Measurements from ENCODE around the gene ETV5. TPM values are rescaled to one million over a fixed set of nuclear protein-coding genes. Genes with fewer than 3 reads are reported as not detected.

The ETV5 gene
- total RNA-seq, 1 donor from 2014 or later: 42.2 TPM

DNA sequence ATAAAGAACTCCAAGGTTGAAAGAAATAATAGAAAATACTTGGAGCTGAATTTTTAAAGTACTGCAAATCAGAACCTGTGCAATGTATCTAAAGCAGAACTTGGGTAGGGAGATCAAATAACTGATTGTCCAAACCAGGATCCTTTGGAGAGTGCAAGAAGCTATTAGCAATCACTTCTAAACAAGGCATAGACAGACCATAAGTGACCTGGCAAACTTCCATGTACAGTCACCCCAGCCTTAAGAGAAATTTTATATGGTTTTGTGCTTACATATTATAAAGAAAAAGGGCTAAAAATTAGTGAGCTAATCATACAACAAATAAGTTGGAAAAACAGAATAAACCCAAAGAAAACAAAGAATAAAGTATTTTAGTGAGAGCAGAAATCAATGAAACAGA lies 35.2 kb downstream of the ETV5 start:
- Mint-ChIP-seq H3K27ac (no peak overlapping the region), H3K36me3 (peaks cover 31% of the 10 kb centered on the region), H3K4me3 (no peak overlapping the region), H3K27me3 (no peaks in the 10 kb centered on the region), H3K9me3 (peaks cover 9% of the 10 kb centered on the region), H3K4me1 (ENCODE audit: unreplicated experiment) (peaks cover 16% of the 10 kb centered on the region)
- TF ChIP-seq, protein P1, sequence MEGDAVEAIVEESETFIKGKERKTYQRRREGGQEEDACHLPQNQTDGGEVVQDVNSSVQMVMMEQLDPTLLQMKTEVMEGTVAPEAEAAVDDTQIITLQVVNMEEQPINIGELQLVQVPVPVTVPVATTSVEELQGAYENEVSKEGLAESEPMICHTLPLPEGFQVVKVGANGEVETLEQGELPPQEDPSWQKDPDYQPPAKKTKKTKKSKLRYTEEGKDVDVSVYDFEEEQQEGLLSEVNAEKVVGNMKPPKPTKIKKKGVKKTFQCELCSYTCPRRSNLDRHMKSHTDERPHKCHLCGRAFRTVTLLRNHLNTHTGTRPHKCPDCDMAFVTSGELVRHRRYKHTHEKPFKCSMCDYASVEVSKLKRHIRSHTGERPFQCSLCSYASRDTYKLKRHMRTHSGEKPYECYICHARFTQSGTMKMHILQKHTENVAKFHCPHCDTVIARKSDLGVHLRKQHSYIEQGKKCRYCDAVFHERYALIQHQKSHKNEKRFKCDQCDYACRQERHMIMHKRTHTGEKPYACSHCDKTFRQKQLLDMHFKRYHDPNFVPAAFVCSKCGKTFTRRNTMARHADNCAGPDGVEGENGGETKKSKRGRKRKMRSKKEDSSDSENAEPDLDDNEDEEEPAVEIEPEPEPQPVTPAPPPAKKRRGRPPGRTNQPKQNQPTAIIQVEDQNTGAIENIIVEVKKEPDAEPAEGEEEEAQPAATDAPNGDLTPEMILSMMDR (conservative IDR thresholded peaks at IDR 0.05): no peak
- no peak for DNase-seq (ENCODE audit: extremely low spot score, unreplicated experiment)

DNA sequence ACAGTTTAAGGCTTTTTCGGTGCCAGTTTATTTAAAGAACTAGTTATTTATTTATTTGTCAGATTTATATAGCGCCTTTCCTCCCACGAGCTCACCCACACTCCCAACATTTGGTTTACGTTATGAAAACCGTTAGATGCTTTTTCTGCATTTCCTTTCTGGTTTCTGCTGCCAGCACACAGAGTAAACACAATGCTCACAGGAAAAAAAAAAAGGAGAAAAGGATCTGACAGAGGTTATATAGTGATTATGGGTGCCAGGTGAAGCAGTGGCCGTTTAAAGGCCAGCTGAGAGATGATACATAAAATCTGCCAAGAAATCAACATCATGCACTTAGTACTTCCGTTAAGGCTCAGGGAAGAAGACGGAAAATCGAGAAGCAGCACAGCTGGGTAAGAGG lies 37.9 kb downstream of the ETV5 start:
- peaks cover 16% of the 10 kb centered on the region for H3K4me1 Mint-ChIP-seq (ENCODE audit: unreplicated experiment)
- no peaks in the 10 kb centered on the region for H3K27me3 Mint-ChIP-seq
- peaks cover 9% of the 10 kb centered on the region for H3K9me3 Mint-ChIP-seq
- TF ChIP-seq, protein P1 (conservative IDR thresholded peaks at IDR 0.05): no peak
- no peak overlapping the region for H3K27ac Mint-ChIP-seq
- no peak for DNase-seq (ENCODE audit: extremely low spot score, unreplicated experiment)
- peaks cover 30% of the 10 kb centered on the region for H3K36me3 Mint-ChIP-seq
- no peak overlapping the region for H3K4me3 Mint-ChIP-seq

DNA sequence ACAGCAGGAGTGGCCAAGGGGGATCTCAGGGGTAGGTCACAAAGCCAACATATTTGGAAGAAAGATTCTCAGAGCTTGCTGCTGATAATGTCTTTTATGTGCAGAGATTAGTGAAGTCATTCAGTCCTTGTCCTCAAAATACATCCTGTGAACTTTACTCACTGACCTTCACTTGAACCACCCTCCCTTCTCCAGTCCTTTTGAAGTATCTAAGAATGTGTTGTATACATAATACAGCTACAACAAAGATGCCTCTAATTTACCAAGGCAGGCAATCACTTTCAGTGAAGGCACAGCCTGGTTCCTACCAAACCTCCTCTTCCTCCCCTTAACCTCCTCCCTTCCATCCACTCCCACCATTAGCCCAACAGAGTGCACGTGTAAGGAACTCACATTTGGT lies 38.3 kb downstream of the ETV5 start:
- Mint-ChIP-seq H3K27me3 (no peaks in the 10 kb centered on the region), H3K4me1 (ENCODE audit: unreplicated experiment) (peaks cover 16% of the 10 kb centered on the region), H3K27ac (no peak overlapping the region), H3K36me3 (peaks cover 29% of the 10 kb centered on the region), H3K9me3 (peaks cover 8% of the 10 kb centered on the region), H3K4me3 (no peak overlapping the region)
- TF ChIP-seq, protein P1 (conservative IDR thresholded peaks at IDR 0.05): no peak
- no peak for DNase-seq (ENCODE audit: extremely low spot score, unreplicated experiment)

DNA sequence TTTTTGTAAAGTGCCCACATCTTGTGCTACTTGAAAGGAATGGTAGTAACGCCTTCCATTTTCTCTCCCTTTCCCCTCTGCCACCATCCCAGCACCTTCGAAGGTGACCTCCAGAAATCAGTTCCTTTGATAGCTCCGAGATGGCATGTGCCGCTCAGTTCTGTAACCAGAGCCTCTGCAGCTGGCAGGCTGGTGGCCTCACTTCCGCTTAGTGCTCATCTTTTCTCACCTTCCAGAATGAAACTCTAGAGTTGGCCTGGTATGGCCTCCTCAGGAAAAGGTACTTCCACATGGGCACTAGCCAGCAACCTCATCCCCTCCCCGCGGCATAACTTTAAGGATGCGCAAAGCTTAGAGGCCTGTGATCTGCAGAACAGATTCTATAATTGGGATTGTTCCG lies 38.8 kb downstream of the ETV5 start:
- Mint-ChIP-seq H3K27ac (no peak overlapping the region), H3K9me3 (peaks cover 3% of the 10 kb centered on the region), H3K27me3 (no peaks in the 10 kb centered on the region), H3K36me3 (peaks cover 30% of the 10 kb centered on the region), H3K4me3 (no peak overlapping the region), H3K4me1 (ENCODE audit: unreplicated experiment) (peaks cover 16% of the 10 kb centered on the region)
- TF ChIP-seq, protein P1 (conservative IDR thresholded peaks at IDR 0.05): no peak
- DNase-seq (ENCODE audit: extremely low spot score, unreplicated experiment): no peak

DNA sequence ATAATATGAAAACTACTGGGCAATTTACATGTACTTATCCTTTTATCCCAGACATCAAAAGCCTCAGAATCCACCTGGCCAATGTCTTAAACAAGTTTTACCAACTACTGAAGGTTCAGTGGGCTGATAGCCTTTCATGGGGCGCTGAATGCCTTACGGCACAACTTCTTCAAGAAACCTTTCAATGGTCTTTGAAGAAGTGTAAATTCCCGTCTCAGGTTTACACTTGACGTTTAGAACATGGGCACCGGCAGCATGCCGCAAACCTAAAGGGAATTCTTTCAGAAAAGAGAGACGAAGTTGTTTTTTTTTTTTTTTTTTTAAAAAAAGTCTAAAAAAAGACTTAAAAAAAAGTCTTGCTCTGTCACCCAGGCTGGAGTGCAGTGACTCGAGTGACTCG lies 39.7 kb downstream of the ETV5 start:
- Mint-ChIP-seq H3K9me3 (no peaks in the 10 kb centered on the region), H3K27ac (no peak overlapping the region), H3K27me3 (no peaks in the 10 kb centered on the region), H3K4me3 (no peak overlapping the region), H3K4me1 (ENCODE audit: unreplicated experiment) (peaks cover 16% of the 10 kb centered on the region), H3K36me3 (peaks cover 30% of the 10 kb centered on the region)
- no peak for DNase-seq (ENCODE audit: extremely low spot score, unreplicated experiment)
- TF ChIP-seq, protein P1 (conservative IDR thresholded peaks at IDR 0.05): no peak

DNA sequence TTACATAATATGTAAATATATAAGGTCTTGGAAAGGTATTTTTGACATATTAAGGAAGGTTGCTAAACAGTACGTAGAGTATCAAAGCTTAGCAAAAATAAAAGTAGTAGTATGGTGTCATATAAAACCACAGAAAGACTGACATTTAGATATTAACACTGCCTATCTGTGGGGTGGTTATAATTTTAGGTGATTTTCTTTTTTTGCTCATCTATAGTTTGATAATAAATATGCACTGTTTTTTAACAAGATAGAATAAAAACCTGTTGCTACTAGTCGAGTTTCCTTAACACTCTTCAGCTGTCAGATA lies 40.7 kb downstream of the ETV5 start:
- DNase-seq (ENCODE audit: extremely low spot score, unreplicated experiment): no peak
- no peaks in the 10 kb centered on the region for H3K9me3 Mint-ChIP-seq
- TF ChIP-seq, protein P1 (conservative IDR thresholded peaks at IDR 0.05): no peak
- H3K4me3 Mint-ChIP-seq: no peak overlapping the region
- H3K27me3 Mint-ChIP-seq: no peaks in the 10 kb centered on the region
- H3K27ac Mint-ChIP-seq: no peak overlapping the region
- H3K4me1 Mint-ChIP-seq (ENCODE audit: unreplicated experiment): peaks cover 16% of the 10 kb centered on the region
- H3K36me3 Mint-ChIP-seq: peaks cover 36% of the 10 kb centered on the region
